Measurements from ENCODE around the gene ANKRD13D.

ANKRD13D gene

GRCh38 chr11:67270256-67271204, 18.6 kb upstream of the ANKRD13D start:
- H3K27me3 ChIP-seq (ENCODE audit: control insufficient read depth in 1 of 2, insufficient read depth in 2 of 2, low read length in 2 of 2) = no peaks in the 10 kb centered on the region
- peak overlapping the region; percentile 53 for H3K9ac ChIP-seq (ENCODE audit: low read length)
- peaks cover 73% of the 10 kb centered on the region for H3K4me1 ChIP-seq (ENCODE audit: insufficient read depth, low read length)
- H3K9me3 ChIP-seq (ENCODE audit: low read length) = no peaks in the 10 kb centered on the region
- H3K36me3 ChIP-seq (ENCODE audit: insufficient read depth, low read length) = no peaks in the 10 kb centered on the region
- H3K27ac ChIP-seq (ENCODE audit: low read depth, low read length) = peak overlapping the region; percentile 57
- H3K4me3 ChIP-seq (ENCODE audit: low read depth in 1 of 2, low read length in 2 of 2) = peak overlapping the region in 1 of 2 donors; percentile 45

GRCh38 chr11:67271205-67271540, 17.9 kb upstream of the ANKRD13D start:
- Histone ChIP-seq H3K9me3 (ENCODE audit: low read length) (no peaks in the 10 kb centered on the region), H3K36me3 (ENCODE audit: insufficient read depth, low read length) (no peaks in the 10 kb centered on the region), H3K9ac (ENCODE audit: low read length) (no peak overlapping the region), H3K4me3 (ENCODE audit: low read depth in 1 of 2, low read length in 2 of 2) (no peak overlapping the region), H3K27me3 (ENCODE audit: control insufficient read depth in 1 of 2, insufficient read depth in 2 of 2, low read length in 2 of 2) (no peaks in the 10 kb centered on the region), H3K4me1 (ENCODE audit: insufficient read depth, low read length) (peaks cover 74% of the 10 kb centered on the region), H3K27ac (ENCODE audit: low read depth, low read length) (peak overlapping the region; percentile 1)

GRCh38 chr11:67271541-67272284, 17.4 kb upstream of the ANKRD13D start:
- Histone ChIP-seq H3K27ac (ENCODE audit: low read depth, low read length) (peak overlapping the region; percentile 1), H3K9ac (ENCODE audit: low read length) (no peak overlapping the region), H3K27me3 (ENCODE audit: control insufficient read depth in 1 of 2, insufficient read depth in 2 of 2, low read length in 2 of 2) (no peaks in the 10 kb centered on the region)

GRCh38 chr11:67272327-67273259, 16.5 kb upstream of the ANKRD13D start:
- Histone ChIP-seq H3K27me3 (ENCODE audit: control insufficient read depth in 1 of 2, insufficient read depth in 2 of 2, low read length in 2 of 2) (no peaks in the 10 kb centered on the region), H3K27ac (ENCODE audit: low read depth, low read length) (peak overlapping the region; percentile 7), H3K9me3 (ENCODE audit: low read length) (no peaks in the 10 kb centered on the region), H3K4me1 (ENCODE audit: insufficient read depth, low read length) (peaks cover 82% of the 10 kb centered on the region), H3K4me3 (ENCODE audit: low read depth in 1 of 2, low read length in 2 of 2) (no peak overlapping the region), H3K36me3 (ENCODE audit: insufficient read depth, low read length) (no peaks in the 10 kb centered on the region), H3K9ac (ENCODE audit: low read length) (no peak overlapping the region)

More at GRCh38 chr11:67271541-67272284, 17.4 kb upstream of the ANKRD13D start:
- H3K36me3 ChIP-seq (ENCODE audit: insufficient read depth, low read length) = no peaks in the 10 kb centered on the region
- no peaks in the 10 kb centered on the region for H3K9me3 ChIP-seq (ENCODE audit: low read length)
- H3K4me1 ChIP-seq (ENCODE audit: insufficient read depth, low read length) = peaks cover 80% of the 10 kb centered on the region
- no peak overlapping the region for H3K4me3 ChIP-seq (ENCODE audit: low read depth in 1 of 2, low read length in 2 of 2)

- H3K4me1 ChIP-seq (ENCODE audit: insufficient read depth, low read length) = peaks cover 82% of the 10 kb centered on the region
- no peaks in the 10 kb centered on the region for H3K9me3 ChIP-seq (ENCODE audit: low read length)
- H3K4me3 ChIP-seq (ENCODE audit: low read depth in 1 of 2, low read length in 2 of 2) = no peak overlapping the region
- no peak overlapping the region for H3K9ac ChIP-seq (ENCODE audit: low read length)
- H3K27ac ChIP-seq (ENCODE audit: low read depth, low read length) = peak overlapping the region; percentile 34
- H3K27me3 ChIP-seq (ENCODE audit: control insufficient read depth in 1 of 2, insufficient read depth in 2 of 2, low read length in 2 of 2) = no peaks in the 10 kb centered on the region
- H3K36me3 ChIP-seq (ENCODE audit: insufficient read depth, low read length) = no peaks in the 10 kb centered on the region
Measured at GRCh38 chr11:67273260-67273990, 15.7 kb upstream of the ANKRD13D start.

- H3K9me3 ChIP-seq (ENCODE audit: low read length) = no peaks in the 10 kb centered on the region
- H3K36me3 ChIP-seq (ENCODE audit: insufficient read depth, low read length) = peaks cover 14% of the 10 kb centered on the region
- H3K4me1 ChIP-seq (ENCODE audit: insufficient read depth, low read length) = peaks cover 75% of the 10 kb centered on the region
- H3K27me3 ChIP-seq (ENCODE audit: control insufficient read depth in 1 of 2, insufficient read depth in 2 of 2, low read length in 2 of 2) = no peaks in the 10 kb centered on the region
- H3K27ac ChIP-seq (ENCODE audit: low read depth, low read length) = peak overlapping the region; percentile 58
- H3K9ac ChIP-seq (ENCODE audit: low read length) = no peak overlapping the region
- H3K4me3 ChIP-seq (ENCODE audit: low read depth in 1 of 2, low read length in 2 of 2) = no peak overlapping the region
Measured at GRCh38 chr11:67274768-67275605, 14.1 kb upstream of the ANKRD13D start.

- H3K4me1 ChIP-seq (ENCODE audit: insufficient read depth, low read length) = peaks cover 67% of the 10 kb centered on the region
- peaks cover 20% of the 10 kb centered on the region for H3K36me3 ChIP-seq (ENCODE audit: insufficient read depth, low read length)
- no peak overlapping the region for H3K9ac ChIP-seq (ENCODE audit: low read length)
- H3K27me3 ChIP-seq (ENCODE audit: control insufficient read depth in 1 of 2, insufficient read depth in 2 of 2, low read length in 2 of 2) = no peaks in the 10 kb centered on the region
- H3K4me3 ChIP-seq (ENCODE audit: low read depth in 1 of 2, low read length in 2 of 2) = no peak overlapping the region
- peak overlapping the region; percentile 23 for H3K27ac ChIP-seq (ENCODE audit: low read depth, low read length)
- H3K9me3 ChIP-seq (ENCODE audit: low read length) = no peaks in the 10 kb centered on the region
Measured at GRCh38 chr11:67275606-67276409, 13.3 kb upstream of the ANKRD13D start.

GRCh38 chr11:67276781-67277230, 12.3 kb upstream of the ANKRD13D start:
- H3K4me3 ChIP-seq (ENCODE audit: low read depth in 1 of 2, low read length in 2 of 2) = peak overlapping the region; percentile 1 to 52
- H3K4me1 ChIP-seq (ENCODE audit: insufficient read depth, low read length) = peaks cover 57% of the 10 kb centered on the region
- H3K36me3 ChIP-seq (ENCODE audit: insufficient read depth, low read length) = peaks cover 30% of the 10 kb centered on the region
- H3K9me3 ChIP-seq (ENCODE audit: low read length) = no peaks in the 10 kb centered on the region
- H3K27me3 ChIP-seq (ENCODE audit: control insufficient read depth in 1 of 2, insufficient read depth in 2 of 2, low read length in 2 of 2) = no peaks in the 10 kb centered on the region
- H3K9ac ChIP-seq (ENCODE audit: low read length) = peak overlapping the region; percentile 53
- H3K27ac ChIP-seq (ENCODE audit: low read depth, low read length) = peak overlapping the region; percentile 93

GRCh38 chr11:67277231-67277961, 11.7 kb upstream of the ANKRD13D start:
- no peaks in the 10 kb centered on the region for H3K27me3 ChIP-seq (ENCODE audit: control insufficient read depth in 1 of 2, insufficient read depth in 2 of 2, low read length in 2 of 2)
- peaks cover 36% of the 10 kb centered on the region for H3K36me3 ChIP-seq (ENCODE audit: insufficient read depth, low read length)
- H3K9me3 ChIP-seq (ENCODE audit: low read length) = no peaks in the 10 kb centered on the region
- H3K4me1 ChIP-seq (ENCODE audit: insufficient read depth, low read length) = peaks cover 51% of the 10 kb centered on the region
- H3K9ac ChIP-seq (ENCODE audit: low read length) = peak overlapping the region; percentile 53
- peak overlapping the region; percentile 14 to 52 for H3K4me3 ChIP-seq (ENCODE audit: low read depth in 1 of 2, low read length in 2 of 2)
- peak overlapping the region; percentile 93 for H3K27ac ChIP-seq (ENCODE audit: low read depth, low read length)
